Gastrocnemius medialis (tissue), 4 donors: ENCODE results near the gene CACNA1A.

ENCODE experiments used
- CTCF ChIP-seq, 5 experiments: fragments of 450-650 bp in 3 of 5; fragments of 200-600 bp in 2 of 5; sonication (generic) in 2 of 5; IDR thresholded peaks in 4 of 5; conservative IDR thresholded peaks in 1 of 5; 1 replicate in 4 of 5; 2 replicates in 1 of 5; pipeline ENCODE4 v1.5.1; 2016 to 2019; ENCODE audit warnings: antibody characterized with exemption in 5 of 5, mild to moderate bottlenecking in 3 of 5, moderate library complexity in 3 of 5
- POLR2A ChIP-seq, 2 donors: fragments of 450-650 bp; IDR thresholded peaks; one replicate each; pipeline ENCODE4 v1.6.1; 2017; ENCODE audit warnings: antibody characterized with exemption in 2 of 2, mild to moderate bottlenecking in 2 of 2, moderate library complexity in 2 of 2

GRCh38 chr19:13475044-13475443 is 31.2 kb downstream of the CACNA1A start:
- TF ChIP-seq CTCF (IDR thresholded peaks at IDR 0.05 in 4 of 5, conservative IDR thresholded peaks at IDR 0.05 in 1 of 5) (no peak), POLR2A (IDR thresholded peaks at IDR 0.05) (no peak)
